Heart right ventricle (tissue), 16 donors: ENCODE data around the gene LRRC55. TPM values are rescaled to one million over a fixed set of nuclear protein-coding genes. Genes with fewer than 3 reads are reported as not detected.

Experiments used
- ATAC-seq, 8 donors: fragments of 200-7000 bp; cut with Tn5 transposase; one replicate each; pipeline ENCODE4 v1.9.1; 2020; ENCODE audit warnings: mild to moderate bottlenecking in 8 of 8, moderate library complexity in 8 of 8, moderate number of reproducible peaks in 1 of 8
- DNase-seq, 2 donors: peaks; one replicate each; pipeline ENCODE4 v3.0.0-alpha.2; 2020
- H3K27ac ChIP-seq, 10 donors: fragments of 200-600 bp; sonication (generic) in 2 of 10; one replicate each; pipeline versions ENCODE4 v1.5.0 to v1.8.0; 2020 to 2022; ENCODE audit warnings: mild to moderate bottlenecking in 3 of 10
- H3K27me3 ChIP-seq, 7 donors: fragments of 200-600 bp; one replicate each; pipeline ENCODE4 v1.8.0; 2021 to 2022; ENCODE audit warnings: mild to moderate bottlenecking in 2 of 7
- H3K36me3 ChIP-seq, 9 donors: fragments of 200-600 bp; sonication (generic) in 1 of 9; one replicate each; pipeline versions ENCODE4 v1.5.0 to v1.8.0; 2020 to 2022; ENCODE audit warnings: mild to moderate bottlenecking in 2 of 9
- H3K4me1 ChIP-seq, 9 donors: fragments of 200-600 bp; sonication (generic) in 1 of 9; one replicate each; pipeline versions ENCODE4 v1.5.0 to v1.8.0; 2020 to 2022; ENCODE audit warnings: mild to moderate bottlenecking in 4 of 9
- H3K4me3 ChIP-seq, 10 donors: fragments of 200-600 bp; sonication (generic) in 2 of 10; one replicate each; pipeline versions ENCODE4 v1.5.0 to v1.8.0; 2020 to 2022; ENCODE audit warnings: mild to moderate bottlenecking in 7 of 10, moderate library complexity in 2 of 10
- H3K9me3 ChIP-seq, 11 donors: fragments of 200-600 bp in 10 of 11; sonication (generic) in 2 of 11; one replicate each; pipeline versions ENCODE4 v1.5.0 to v1.8.0; 2013 to 2022; ENCODE audit warnings: mild to moderate bottlenecking in 2 of 11, control low read depth in 1 of 11, moderate library complexity in 1 of 11
- WGBS, 2 donors: extraction: QIAGEN DNeasy Blood & Tissue Kit; methylation state at CpG; one replicate each; pipeline ENCODE4 v1.1.7; 2013; ENCODE audit warnings: inconsistent platforms in 1 of 2; 5-methylcytosine and 5-hydroxymethylcytosine counted together
- intact Hi-C, 10 donors: fragments of 100-400 bp; cut with DNase I; formaldehyde crosslinking; loops; one replicate each; pipeline versions ENCODE4 v1.11.1 to v1.14.2; 2022
- polyA plus RNA-seq, 2 donors: library from polyadenylated mRNA; stranded (reverse); fragments of 200-250 nt; gene quantifications; one replicate each; pipeline ENCODE4 v1.2.3, GENCODE V29; 2013
- total RNA-seq, 10 donors: library from RNA; stranded (reverse); fragmentation: NEBNext Ultra II Directional in 3 of 10; extraction: Animal tissue kit (Norgen Biotek cat#: 25700) in 3 of 10; gene quantifications; one replicate each; pipeline versions ENCODE4 v1.2.1 to v1.2.4, GENCODE V29; 2021 to 2023
- TF ChIP-seq, protein P1 (sequence below), 9 donors: fragments of 200-600 bp; sonication (generic) in 2 of 9; IDR thresholded peaks; one replicate each; pipeline versions ENCODE4 v1.5.0 to v1.8.0; 2021 to 2022; ENCODE audit warnings: antibody characterized with exemption in 9 of 9, mild to moderate bottlenecking in 5 of 9, moderate library complexity in 1 of 9
- donor health status: Arrhythmogenic right ventricular cardiomyopathy.
- donor health status: ischemic (EF 13 %, LVEDD 7.1; RV severe dilation, severe dysfunction).
- donor health status: healthy with polysubstance abuse.
- donor health status: DM: no; HTN: yes; CAD: no.
- donor health status: DM: no; HTN: no; CAD: no.
- donor health status: ischemic (EF 25% LVEDD 6.9; RV normal size, moderate dysfunction).
- donor health status: ischemic (EF 25% LVEDD 5.7; RV mildly dilated, moderate dysfunction).
- donor health status: healthy.
- donor health status: DM: yes; HTN: yes; CAD: no.
- donor health status: Ischemic cardiomyopathy.
- donor health status: ischemic (EF 35%, LVEDD 5.7; RV mildly dilated, moderate dysfunction).
- donor health status: nonischemic (EF 11% LVEDD 7.7; RV severe dilation, severe dysfunction).
- donor health status: DM: yes; HTN: yes; CAD: no.
- donor health status: PGD.
- donor health status: ischemic (EF 29% LVEDD 5.4; RV normal size, mild dysfunction).
- donor health status: nonischemic (EF 23%, LVEDD 6.1; RV moderate dilation, normal function).

LRRC55 gene
- total and polyA plus RNA-seq, 12 donors, result 0.04 to 0.53 (median 0.20) TPM; not detected in 1

DNA sequence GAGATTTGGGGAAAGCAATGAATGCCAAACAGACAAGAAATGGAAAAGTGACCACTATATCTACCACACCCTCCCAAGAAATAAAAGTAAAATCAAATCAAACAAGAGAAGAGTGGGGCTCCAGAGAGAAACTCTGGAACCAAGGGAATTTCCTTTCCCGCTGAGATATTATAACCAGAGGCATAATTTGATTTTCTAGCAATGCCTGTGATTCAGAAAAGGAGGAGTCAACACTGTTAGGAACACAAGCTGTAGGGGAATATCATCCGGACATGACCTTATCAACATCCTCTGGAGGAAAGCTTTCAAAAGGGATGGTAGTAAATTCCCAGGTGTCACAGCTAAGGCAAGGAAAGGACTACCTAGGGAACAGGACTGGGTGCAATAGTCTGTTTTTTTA lies 29.6 kb upstream of the LRRC55 start:
- Histone ChIP-seq H3K36me3 (no peaks in the 10 kb centered on the region), H3K4me1 (peaks cover 0 to 16% (median 5%) of the 10 kb centered on the region in 9 donors), H3K9me3 (no peaks in the 10 kb centered on the region), H3K27ac (no peak overlapping the region), H3K27me3 (no peaks in the 10 kb centered on the region), H3K4me3 (no peak overlapping the region)
- WGBS, 2 donors, result 50 to 52% methylated on average over 2 of the region's 2 CpGs
- TF ChIP-seq, protein P1, sequence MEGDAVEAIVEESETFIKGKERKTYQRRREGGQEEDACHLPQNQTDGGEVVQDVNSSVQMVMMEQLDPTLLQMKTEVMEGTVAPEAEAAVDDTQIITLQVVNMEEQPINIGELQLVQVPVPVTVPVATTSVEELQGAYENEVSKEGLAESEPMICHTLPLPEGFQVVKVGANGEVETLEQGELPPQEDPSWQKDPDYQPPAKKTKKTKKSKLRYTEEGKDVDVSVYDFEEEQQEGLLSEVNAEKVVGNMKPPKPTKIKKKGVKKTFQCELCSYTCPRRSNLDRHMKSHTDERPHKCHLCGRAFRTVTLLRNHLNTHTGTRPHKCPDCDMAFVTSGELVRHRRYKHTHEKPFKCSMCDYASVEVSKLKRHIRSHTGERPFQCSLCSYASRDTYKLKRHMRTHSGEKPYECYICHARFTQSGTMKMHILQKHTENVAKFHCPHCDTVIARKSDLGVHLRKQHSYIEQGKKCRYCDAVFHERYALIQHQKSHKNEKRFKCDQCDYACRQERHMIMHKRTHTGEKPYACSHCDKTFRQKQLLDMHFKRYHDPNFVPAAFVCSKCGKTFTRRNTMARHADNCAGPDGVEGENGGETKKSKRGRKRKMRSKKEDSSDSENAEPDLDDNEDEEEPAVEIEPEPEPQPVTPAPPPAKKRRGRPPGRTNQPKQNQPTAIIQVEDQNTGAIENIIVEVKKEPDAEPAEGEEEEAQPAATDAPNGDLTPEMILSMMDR (IDR thresholded peaks at IDR 0.05), result no peak
- ATAC-seq (no peak), DNase-seq (no peak)
- intact Hi-C loops, result no loop called here

DNA sequence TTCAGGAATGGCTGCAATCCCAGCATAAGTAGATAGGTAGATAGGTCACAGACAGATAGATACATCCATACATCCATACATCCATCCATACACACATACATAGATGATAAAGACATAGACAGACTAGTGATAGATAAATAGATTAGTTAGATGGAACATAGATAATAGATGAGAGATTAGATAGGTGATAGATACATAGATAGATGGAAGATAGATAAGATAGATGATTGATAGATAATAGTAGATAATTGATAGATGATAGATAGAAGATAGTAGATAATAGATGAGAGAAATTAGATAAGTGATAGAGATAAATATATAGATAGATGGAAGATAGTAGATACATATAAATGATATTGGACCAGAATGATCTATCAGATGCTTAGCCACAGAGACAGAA lies 28.3 kb upstream of the LRRC55 start:
- TF ChIP-seq, protein P1 (IDR thresholded peaks at IDR 0.05), result no peak
- H3K36me3 ChIP-seq, result no peaks in the 10 kb centered on the region
- no peak overlapping the region for H3K27ac ChIP-seq
- ATAC-seq, result no peak
- DNase-seq, result no peak
- H3K9me3 ChIP-seq, result no peaks in the 10 kb centered on the region
- H3K4me3 ChIP-seq, result no peak overlapping the region
- peaks cover 0 to 15% (median 5%) of the 10 kb centered on the region in 9 donors for H3K4me1 ChIP-seq
- intact Hi-C loops, result no loop called here
- H3K27me3 ChIP-seq, result peaks cover 0 to 5% (median 0%) of the 10 kb centered on the region in 7 donors

DNA sequence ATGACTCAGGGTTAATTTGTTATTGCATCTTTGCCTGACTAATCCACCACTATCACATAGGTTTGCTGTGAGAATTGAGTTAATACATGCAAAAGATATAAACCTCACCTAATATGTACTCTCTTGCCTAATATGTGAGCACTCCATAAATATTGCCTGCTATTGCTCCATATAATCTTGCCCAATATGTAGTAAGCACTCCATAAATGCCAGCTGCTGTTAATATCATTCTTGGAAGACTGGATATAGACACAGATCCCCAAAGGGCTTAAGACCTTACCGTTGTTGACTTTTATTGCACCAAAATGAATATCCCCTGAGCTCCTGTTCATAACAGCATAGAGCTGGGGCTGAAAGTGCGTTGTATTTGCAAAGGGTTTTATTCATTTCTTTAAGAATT lies 27.0 kb upstream of the LRRC55 start:
- TF ChIP-seq, protein P1 (IDR thresholded peaks at IDR 0.05), result no peak
- DNase-seq (no peak), ATAC-seq (no peak)
- intact Hi-C loops, result no loop called here
- 84 to 93% methylated on average over 2 of the region's 2 CpGs for WGBS, 2 donors
- Histone ChIP-seq H3K36me3 (no peaks in the 10 kb centered on the region), H3K4me3 (no peak overlapping the region), H3K27ac (no peak overlapping the region), H3K27me3 (peaks cover 0 to 5% (median 0%) of the 10 kb centered on the region in 7 donors), H3K9me3 (no peaks in the 10 kb centered on the region), H3K4me1 (peaks cover 0 to 9% (median 5%) of the 10 kb centered on the region in 9 donors)

DNA sequence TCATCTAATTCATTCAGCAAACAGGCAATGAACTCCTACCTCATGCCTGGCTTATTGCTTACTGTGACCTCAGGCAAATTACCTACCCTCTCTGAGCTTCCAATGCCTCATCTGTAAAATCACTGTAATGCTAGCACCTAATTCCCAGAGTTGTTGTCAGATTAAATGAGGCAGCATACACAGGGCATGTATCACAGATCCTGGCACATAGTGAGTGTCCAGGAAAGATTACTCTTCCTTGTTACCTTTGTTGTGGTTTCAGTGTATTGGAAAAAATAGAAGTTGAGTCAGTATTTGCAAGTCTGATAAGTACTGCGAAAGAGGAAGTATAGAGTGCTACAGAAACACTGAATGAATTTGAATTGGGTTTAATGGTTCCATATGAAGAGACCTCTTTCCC lies 26.4 kb upstream of the LRRC55 start:
- Histone ChIP-seq H3K4me1 (peaks cover 0 to 6% (median 5%) of the 10 kb centered on the region in 9 donors), H3K9me3 (no peaks in the 10 kb centered on the region), H3K36me3 (no peaks in the 10 kb centered on the region), H3K4me3 (no peak overlapping the region), H3K27me3 (peaks cover 0 to 5% (median 0%) of the 10 kb centered on the region in 7 donors), H3K27ac (no peak overlapping the region)
- 91 to 94% methylated on average over 1 of the region's 1 CpG for WGBS, 2 donors
- intact Hi-C loops, result no loop called here
- TF ChIP-seq, protein P1 (IDR thresholded peaks at IDR 0.05), result no peak
- no peak for ATAC-seq
- DNase-seq, result no peak
